H9 (cell line): ENCODE results near the gene RPL27A. TPM values are rescaled to one million over a fixed set of nuclear protein-coding genes. Genes with fewer than 3 reads are reported as not detected.

Source experiments
- DNase-seq: peaks from one replicate; pipeline ENCODE4 v3.0.0-alpha.2; 2017
- H2AFZ ChIP-seq: one replicate; pipeline ENCODE4 v1.6.1; 2013; ENCODE audit warnings: mild to moderate bottlenecking, low read length, control low read depth, moderate library complexity
- H2AK5ac ChIP-seq: 2 replicates; pipeline ENCODE4 v1.6.1; 2013; ENCODE audit warnings: low read length, control low read depth, mixed read lengths; ENCODE audit not compliant: insufficient read length
- H2BK120ac ChIP-seq: one replicate; pipeline ENCODE4 v1.6.1; 2013; ENCODE audit warnings: low read depth, mild to moderate bottlenecking, low read length, control low read depth, inconsistent platforms; ENCODE audit not compliant: poor library complexity, severe bottlenecking
- H2BK12ac ChIP-seq: 2 replicates; pipeline ENCODE4 v1.6.1; 2013; ENCODE audit warnings: low read length, control low read depth, mixed read lengths, low read depth; ENCODE audit not compliant: insufficient read length
- H2BK15ac ChIP-seq: 2 replicates; pipeline ENCODE4 v1.6.1; 2013; ENCODE audit warnings: low read depth, low read length, control low read depth
- H2BK20ac ChIP-seq: one replicate; pipeline ENCODE4 v1.6.1; 2013; ENCODE audit warnings: low read depth, mild to moderate bottlenecking, low read length, control low read depth, inconsistent platforms; ENCODE audit not compliant: poor library complexity, severe bottlenecking
- H2BK5ac ChIP-seq: 2 replicates; pipeline ENCODE4 v1.6.1; 2013; ENCODE audit warnings: low read length, control low read depth, mixed read lengths; ENCODE audit not compliant: insufficient read length
- H3K14ac ChIP-seq: 2 replicates; pipeline ENCODE4 v1.6.1; 2013; ENCODE audit warnings: low read length, control low read depth; ENCODE audit not compliant: insufficient read depth
- H3K18ac ChIP-seq: 2 replicates; pipeline ENCODE4 v1.6.1; 2013; ENCODE audit warnings: low read depth, mild to moderate bottlenecking, mixed read lengths, low read length, control low read depth; ENCODE audit not compliant: insufficient read length
- H3K23ac ChIP-seq: 2 replicates; pipeline ENCODE4 v1.6.1; 2013; ENCODE audit warnings: low read length, control low read depth, mixed read lengths, low read depth; ENCODE audit not compliant: insufficient read length
- H3K23me2 ChIP-seq: 2 replicates; pipeline ENCODE4 v1.6.1; 2013; ENCODE audit warnings: low read depth, mild to moderate bottlenecking, mixed read lengths, low read length, control low read depth; ENCODE audit not compliant: insufficient read length, poor library complexity, severe bottlenecking
- H3K27ac ChIP-seq: 2 replicates; pipeline ENCODE4 v1.5.1; 2013; ENCODE audit warnings: low read length, control low read depth, mixed read lengths, low read depth; ENCODE audit not compliant: insufficient read length
- H3K27me3 ChIP-seq: 2 replicates; pipeline ENCODE4 v1.6.1; 2013; ENCODE audit warnings: low read length, control low read depth, inconsistent platforms; ENCODE audit not compliant: insufficient read depth
- H3K4ac ChIP-seq: 2 replicates; pipeline ENCODE4 v1.6.1; 2013; ENCODE audit warnings: low read depth, mild to moderate bottlenecking, control low read depth, inconsistent platforms, low read length, moderate library complexity
- H3K4me1 ChIP-seq: 2 replicates; pipeline ENCODE4 v1.6.1; 2013; ENCODE audit warnings: low read length, control low read depth, inconsistent platforms; ENCODE audit not compliant: insufficient read depth
- H3K4me2 ChIP-seq: 2 replicates; pipeline ENCODE4 v1.6.1; 2013; ENCODE audit warnings: low read length, control low read depth, mixed read lengths; ENCODE audit not compliant: insufficient read length, insufficient read depth
- H3K56ac ChIP-seq: 2 replicates; pipeline ENCODE4 v1.6.1; 2013; ENCODE audit warnings: low read depth, mild to moderate bottlenecking, mixed read lengths, low read length, control low read depth; ENCODE audit not compliant: insufficient read length
- H3K79me1 ChIP-seq: 2 replicates; pipeline ENCODE4 v1.6.1; 2013; ENCODE audit warnings: low read depth, mild to moderate bottlenecking, moderate library complexity, low read length, control low read depth, inconsistent platforms; ENCODE audit not compliant: insufficient read depth, poor library complexity, severe bottlenecking
- H3K79me2 ChIP-seq: 2 replicates; pipeline ENCODE4 v1.6.1; 2013; ENCODE audit warnings: low read length, control low read depth, inconsistent platforms; ENCODE audit not compliant: insufficient read depth
- H3K9ac ChIP-seq: 2 replicates; pipeline ENCODE4 v1.6.1; 2013; ENCODE audit warnings: low read length, control low read depth, mixed read lengths; ENCODE audit not compliant: insufficient read length; ENCODE audit errors: extremely low read depth
- H3K9me3 ChIP-seq: one replicate; pipeline ENCODE4 v1.6.1; 2013; ENCODE audit warnings: low read depth, low read length, inconsistent platforms; ENCODE audit not compliant: control insufficient read depth
- H3T11ph ChIP-seq: one replicate; pipeline ENCODE4 v1.6.1; 2013; ENCODE audit warnings: mild to moderate bottlenecking, low read length, control low read depth, inconsistent platforms
- H4K20me1 ChIP-seq: one replicate; pipeline ENCODE4 v1.6.1; 2013; ENCODE audit not compliant: control insufficient read depth, insufficient read length, insufficient read depth
- H4K5ac ChIP-seq: 2 replicates; pipeline ENCODE4 v1.6.1; 2013; ENCODE audit warnings: low read depth, mild to moderate bottlenecking, mixed read lengths, low read length, control low read depth; ENCODE audit not compliant: insufficient read length
- H4K8ac ChIP-seq: replicated peaks from 2 replicates; pipeline ENCODE4 v1.6.1; 2013; ENCODE audit warnings: low read length, control low read depth, mixed read lengths, low read depth; ENCODE audit not compliant: insufficient read length
- H4K91ac ChIP-seq: 2 replicates; pipeline ENCODE4 v1.6.1; 2013; ENCODE audit warnings: low read depth, mild to moderate bottlenecking, moderate library complexity, mixed read lengths, low read length, control low read depth; ENCODE audit not compliant: insufficient read length
- H3K27ac Mint-ChIP-seq, 3 experiments: 2 replicates in 2 of 3; 3 replicates in 1 of 3; pipeline ENCODE4 v1.8.0; 2020 to 2021; ENCODE audit warnings: mixed read lengths in 3 of 3, mild to moderate bottlenecking in 1 of 3, moderate library complexity in 1 of 3
- H3K27me3 Mint-ChIP-seq: 2 replicates; pipeline ENCODE4 v1.8.0; 2021; ENCODE audit warnings: low read depth, mild to moderate bottlenecking, moderate library complexity, mixed read lengths
- H3K36me3 Mint-ChIP-seq, 3 experiments: 2 replicates in 2 of 3; 3 replicates in 1 of 3; pipeline ENCODE4 v1.8.0; 2020 to 2021; ENCODE audit warnings: low read depth in 3 of 3, mixed read lengths in 3 of 3; ENCODE audit not compliant: insufficient read depth in 1 of 3
- H3K4me1 Mint-ChIP-seq, 2 experiments: 2 replicates each; pipeline ENCODE4 v1.8.0; 2020; ENCODE audit warnings: mixed read lengths in 2 of 2
- H3K4me3 Mint-ChIP-seq, 2 experiments: 2 replicates in 1 of 2; 3 replicates in 1 of 2; pipeline ENCODE4 v1.8.0; 2020 to 2021; ENCODE audit warnings: mild to moderate bottlenecking in 2 of 2, mixed read lengths in 2 of 2, moderate library complexity in 1 of 2
- H3K9me3 Mint-ChIP-seq, 2 experiments: 2 replicates in 1 of 2; 3 replicates in 1 of 2; pipeline ENCODE4 v1.8.0; 2020; ENCODE audit warnings: mild to moderate bottlenecking in 2 of 2, mixed read lengths in 2 of 2, moderate library complexity in 1 of 2
- WGBS: extraction: QIAGEN DNeasy Blood & Tissue Kit; methylation state at CpG from one replicate; pipeline ENCODE4 v1.1.7; 2013; ENCODE audit warnings: missing lambda C conversion rate, low lambda C conversion rate, mixed read lengths; ENCODE audit not compliant: insufficient read length; ENCODE audit errors: extremely low coverage; 5-methylcytosine and 5-hydroxymethylcytosine counted together
- total RNA-seq: library from RNA; stranded (reverse); gene quantifications from 2 replicates; pipeline ENCODE4 v1.2.1, GENCODE V29; 2021
- TF ChIP-seq, protein P1 (sequence below): fragments of 200-600 bp; sonication (generic); conservative IDR thresholded peaks from 3 replicates; pipeline ENCODE4 v1.8.0; 2021; ENCODE audit warnings: antibody characterized with exemption, mild to moderate bottlenecking

Gene RPL27A
- total RNA-seq, 1 experiment from 2014 or later: 1,152 TPM

DNA sequence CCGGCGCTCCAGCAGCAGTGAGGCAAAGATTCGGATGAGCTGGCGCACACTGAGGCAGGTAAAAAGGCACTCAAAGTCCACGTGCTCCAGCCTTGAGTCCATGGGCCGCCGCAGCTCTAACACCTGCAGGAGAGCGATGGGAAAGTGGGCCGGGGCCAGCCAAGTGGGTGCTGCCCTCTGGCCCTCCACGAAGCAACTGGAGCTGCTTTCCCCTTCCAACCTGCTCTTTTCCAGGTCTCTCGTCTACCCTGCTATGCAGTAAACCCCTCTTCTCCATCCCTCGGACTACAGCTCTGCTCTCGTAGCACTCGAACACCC lies 20.0 kb downstream of the RPL27A start:
- no peak overlapping the region for H3K56ac ChIP-seq
- H3K79me2 ChIP-seq: no peaks in the 10 kb centered on the region
- H2BK5ac ChIP-seq: no peak overlapping the region
- H3K4me1 ChIP-seq: peaks cover 30% of the 10 kb centered on the region; the same call in 1 of the 2 replicates
- no peaks in the 10 kb centered on the region for H3K27me3 ChIP-seq
- no peak overlapping the region for H3K4ac ChIP-seq
- WGBS: no CpG with 5 or more reads among the region's 14 CpGs
- H3K9ac ChIP-seq: no peak overlapping the region
- H4K91ac ChIP-seq: no peak overlapping the region
- H3K79me1 ChIP-seq: no peaks in the 10 kb centered on the region
- H3K18ac ChIP-seq: peak overlapping the region; percentile 23
- Mint-ChIP-seq H3K9me3 (no peaks in the 10 kb centered on the region; a peak in 1 of 5 replicates), H3K4me3 (no peak overlapping the region), H3K27me3 (no peaks in the 10 kb centered on the region; the same call in 1 of the 2 replicates), H3K36me3 (peaks cover 10 to 33% (median 20%) of the 10 kb centered on the region in 3 experiments), H3K4me1 (peaks cover 51 to 54% of the 10 kb centered on the region in 2 experiments), H3K27ac (peak overlapping the region in 2 of 3 experiments; percentile 80 to 97; a peak in 5 of 7 replicates)
- no peak overlapping the region for H3T11ph ChIP-seq
- no peak for DNase-seq
- no peak overlapping the region for H2AFZ ChIP-seq
- no peaks in the 10 kb centered on the region for H4K20me1 ChIP-seq
- H2BK15ac ChIP-seq: no peak overlapping the region
- H2BK12ac ChIP-seq: no peak overlapping the region
- H4K5ac ChIP-seq: no peak overlapping the region
- H2AK5ac ChIP-seq: no peak overlapping the region
- H4K8ac ChIP-seq: no peak overlapping the region
- H2BK20ac ChIP-seq: no peak overlapping the region
- H3K4me2 ChIP-seq: no peak overlapping the region
- H3K23ac ChIP-seq: no peak overlapping the region
- H3K23me2 ChIP-seq: no peaks in the 10 kb centered on the region
- H3K9me3 ChIP-seq: no peaks in the 10 kb centered on the region
- no peak overlapping the region for H2BK120ac ChIP-seq
- TF ChIP-seq, protein P1, sequence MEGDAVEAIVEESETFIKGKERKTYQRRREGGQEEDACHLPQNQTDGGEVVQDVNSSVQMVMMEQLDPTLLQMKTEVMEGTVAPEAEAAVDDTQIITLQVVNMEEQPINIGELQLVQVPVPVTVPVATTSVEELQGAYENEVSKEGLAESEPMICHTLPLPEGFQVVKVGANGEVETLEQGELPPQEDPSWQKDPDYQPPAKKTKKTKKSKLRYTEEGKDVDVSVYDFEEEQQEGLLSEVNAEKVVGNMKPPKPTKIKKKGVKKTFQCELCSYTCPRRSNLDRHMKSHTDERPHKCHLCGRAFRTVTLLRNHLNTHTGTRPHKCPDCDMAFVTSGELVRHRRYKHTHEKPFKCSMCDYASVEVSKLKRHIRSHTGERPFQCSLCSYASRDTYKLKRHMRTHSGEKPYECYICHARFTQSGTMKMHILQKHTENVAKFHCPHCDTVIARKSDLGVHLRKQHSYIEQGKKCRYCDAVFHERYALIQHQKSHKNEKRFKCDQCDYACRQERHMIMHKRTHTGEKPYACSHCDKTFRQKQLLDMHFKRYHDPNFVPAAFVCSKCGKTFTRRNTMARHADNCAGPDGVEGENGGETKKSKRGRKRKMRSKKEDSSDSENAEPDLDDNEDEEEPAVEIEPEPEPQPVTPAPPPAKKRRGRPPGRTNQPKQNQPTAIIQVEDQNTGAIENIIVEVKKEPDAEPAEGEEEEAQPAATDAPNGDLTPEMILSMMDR: no peak
- no peak overlapping the region for H3K14ac ChIP-seq
- no peak overlapping the region for H3K27ac ChIP-seq
